A549 (cell line): Measurements from ENCODE around the gene PDE7B.

ENCODE experiments used
- BHLHE40 ChIP-seq: IDR thresholded peaks from 2 replicates; pipeline ENCODE4 v1.6.1; 2012; ENCODE audit warnings: low read depth, low read length, inconsistent platforms
- CEBPB ChIP-seq, 2 experiments: fragments of >200 bp in 1 of 2; sonication (Bioruptor Twin) in 1 of 2; formaldehyde crosslinking in 1 of 2; IDR thresholded peaks; 2 replicates each; pipeline ENCODE4 v1.6.1; 2012 to 2016
- CHD2 ChIP-seq: fragments of 150-350 bp; IDR thresholded peaks from 2 replicates; pipeline ENCODE4 v1.6.1; 2014; ENCODE audit warnings: low read length; ENCODE audit not compliant: partially characterized antibody
- CTCF ChIP-seq: fragments of >200 bp; sonication (Bioruptor Twin); formaldehyde crosslinking; IDR thresholded peaks from 3 replicates; pipeline ENCODE4 v1.5.1; 2016
- EP300 ChIP-seq, 2 experiments: fragments of >200 bp; sonication (Bioruptor Twin); formaldehyde crosslinking; IDR thresholded peaks; 2 replicates in 1 of 2; 3 replicates in 1 of 2; pipeline ENCODE4 v1.6.1; 2016 to 2017
- HDAC2 ChIP-seq: fragments of 200-600 bp; sonication (generic); IDR thresholded peaks from 2 replicates; pipeline ENCODE4 v1.6.1; 2016
- JUN ChIP-seq, 2 experiments: fragments of >200 bp; sonication (Bioruptor Twin); formaldehyde crosslinking; IDR thresholded peaks; 2 replicates in 1 of 2; 3 replicates in 1 of 2; pipeline ENCODE4 v1.6.1; 2016 to 2017
- MAFK ChIP-seq: fragments of 450-650 bp; IDR thresholded peaks from 2 replicates; pipeline ENCODE4 v1.6.1; 2014; ENCODE audit not compliant: partially characterized antibody
- POLR2A ChIP-seq: IDR thresholded peaks from 2 replicates; pipeline ENCODE4 v1.6.1; 2012; ENCODE audit warnings: mild to moderate bottlenecking, low read length
- POLR2AphosphoS2 ChIP-seq: conservative IDR thresholded peaks from 2 replicates; pipeline ENCODE4 v1.6.1; 2012; ENCODE audit warnings: low read length, improper control_type of control experiment, inconsistent platforms
- RAD21 ChIP-seq, 2 experiments: fragments of >200 bp in 1 of 2; sonication (Bioruptor Twin) in 1 of 2; formaldehyde crosslinking in 1 of 2; IDR thresholded peaks in 1 of 2; conservative IDR thresholded peaks in 1 of 2; 2 replicates in 1 of 2; 3 replicates in 1 of 2; pipeline ENCODE4 v1.6.1; 2012 to 2018; ENCODE audit warnings: inconsistent platforms in 1 of 2
- RFX5 ChIP-seq: fragments of 450-650 bp; IDR thresholded peaks from 2 replicates; pipeline ENCODE4 v1.7.1; 2014; ENCODE audit warnings: antibody characterized with exemption, mild to moderate bottlenecking, moderate library complexity
- SMC3 ChIP-seq: fragments of >200 bp; sonication (Bioruptor Twin); formaldehyde crosslinking; IDR thresholded peaks from 3 replicates; pipeline ENCODE4 v1.6.1; 2018; ENCODE audit warnings: inconsistent platforms
- USF2 ChIP-seq: fragments of 450-650 bp; IDR thresholded peaks from 2 replicates; pipeline ENCODE4 v1.6.1; 2014; ENCODE audit warnings: antibody characterized with exemption

GRCh38 chr6:136112262-136112661 is 260.8 kb downstream of the PDE7B start:
- TF ChIP-seq RAD21 (conservative IDR thresholded peaks at IDR 0.05 in 1 of 2, IDR thresholded peaks at IDR 0.05 in 1 of 2) (no peak), CTCF (no peak), BHLHE40 (no peak), POLR2A (no peak), HDAC2 (no peak), EP300 (IDR thresholded peaks at IDR 0.05) (no peak), JUN (IDR thresholded peaks at IDR 0.05) (no peak), USF2 (no peak), SMC3 (no peak), CHD2 (no peak), CEBPB (IDR thresholded peaks at IDR 0.05) (no peak), POLR2AphosphoS2 (no peak), MAFK (no peak), RFX5 (no peak)
